ENCODE data around the gene ATP6V1C2. TPM values are rescaled to one million over a fixed set of nuclear protein-coding genes. Genes with fewer than 3 reads are reported as not detected.

The ATP6V1C2 gene
- total RNA-seq, 1 donor from 2014 or later, result 0.62 TPM

DNA sequence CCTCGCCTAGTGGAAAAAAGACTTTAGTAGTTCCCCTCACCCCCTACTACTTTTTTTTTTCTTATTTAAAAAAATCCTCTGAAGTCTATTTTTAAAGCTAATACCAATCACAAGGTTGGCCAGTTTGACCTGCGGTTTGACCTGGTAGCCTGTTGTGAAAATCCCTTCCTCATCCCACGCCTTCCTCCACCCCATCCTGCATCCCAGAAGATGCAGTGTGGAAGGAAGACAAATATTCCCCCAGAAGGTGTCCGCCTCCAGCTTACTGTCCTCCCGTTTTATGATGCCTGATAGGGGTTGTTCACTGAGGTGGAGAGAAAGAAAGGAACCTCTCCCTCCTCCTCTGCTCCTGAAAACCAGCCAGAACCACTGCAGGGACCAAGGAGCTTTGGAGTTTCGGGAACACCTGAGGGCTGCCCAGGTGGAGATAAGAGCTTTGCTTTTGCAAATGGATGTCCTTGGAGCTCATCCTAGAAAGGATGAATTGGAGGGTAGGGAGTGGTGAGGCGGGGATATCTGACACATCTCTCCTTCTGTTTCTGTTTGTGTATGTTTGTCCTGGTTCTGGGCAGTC lies 909 bp downstream of the ATP6V1C2 start:
- ATAC-seq (no peak), DNase-seq (ENCODE audit: low spot score) (no peak)
- intact Hi-C loops (cut with DNase I), result no loop called here

DNA sequence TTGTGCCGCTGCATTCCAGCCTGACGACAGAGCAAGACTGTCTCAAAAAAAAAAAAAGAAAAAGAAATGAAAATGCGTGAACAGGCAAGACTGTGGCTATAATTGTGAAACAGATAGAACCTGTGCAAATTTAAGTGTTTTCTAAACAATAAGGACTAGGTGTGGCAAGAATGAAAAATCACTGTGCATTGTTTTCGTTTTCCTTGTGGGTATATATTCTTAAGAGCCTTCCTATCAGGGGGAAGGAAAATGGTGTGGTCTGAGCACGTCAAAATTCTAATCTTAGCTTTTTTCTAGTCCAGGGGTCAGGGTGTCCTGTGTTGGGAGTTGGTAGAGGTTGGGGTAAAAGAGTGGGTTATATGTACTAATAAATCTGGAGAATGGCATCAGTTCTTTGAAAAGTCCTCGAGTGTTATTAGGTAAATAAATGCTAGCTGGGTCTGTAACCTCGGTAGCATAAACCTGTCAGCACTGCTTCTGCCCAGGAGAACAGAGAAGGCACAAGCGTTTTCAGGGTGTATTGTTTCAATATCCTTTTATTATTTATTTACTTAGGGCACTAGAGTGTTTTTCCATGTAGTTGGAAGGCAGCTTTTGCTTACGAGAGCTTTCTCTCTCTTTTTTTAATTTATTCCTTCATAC lies 11.6 kb downstream of the ATP6V1C2 start:
- intact Hi-C loops (cut with DNase I), result no loop called here
- ATAC-seq (no peak), DNase-seq (ENCODE audit: low spot score) (no peak)

DNA sequence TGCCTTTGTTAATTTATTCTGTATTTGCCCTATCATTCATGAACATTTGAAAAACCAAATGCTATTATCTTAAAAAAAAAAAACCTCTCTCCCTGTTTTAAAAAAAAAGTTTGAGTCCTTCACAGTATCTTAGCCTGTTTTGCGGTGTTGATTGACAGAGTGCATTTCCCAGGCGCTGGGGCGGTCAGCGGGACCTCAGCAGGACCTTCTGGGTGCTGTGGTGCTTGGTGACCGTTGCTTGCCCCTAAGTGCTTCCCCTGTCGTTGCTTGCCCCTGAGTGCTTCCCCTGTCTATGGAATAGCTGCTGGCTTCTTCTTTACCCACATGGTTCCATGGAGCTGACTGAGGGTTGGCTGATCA lies 12.1 kb downstream of the ATP6V1C2 start:
- intact Hi-C loops (cut with DNase I), result no loop called here
- no peak for ATAC-seq
- no peak for DNase-seq (ENCODE audit: low spot score)

DNA sequence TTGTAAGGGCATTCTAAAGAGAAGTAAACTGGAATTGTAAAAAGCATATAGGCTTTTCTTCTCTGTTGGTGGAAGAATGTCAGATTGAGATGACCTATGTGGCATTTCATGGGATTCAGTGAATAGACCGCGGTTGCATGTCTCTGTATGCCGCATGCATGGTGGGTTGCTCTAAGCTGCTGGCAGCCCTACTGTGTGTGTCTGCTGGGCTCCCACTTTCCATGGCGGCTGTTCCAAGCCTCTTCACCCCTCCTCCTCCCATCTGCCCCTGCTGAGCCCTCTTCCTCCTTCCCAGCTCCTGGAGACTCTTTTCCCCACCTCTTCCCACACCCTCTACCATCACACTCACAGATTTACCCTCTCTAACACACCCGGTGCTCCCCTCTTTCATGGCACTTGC lies 12.6 kb downstream of the ATP6V1C2 start:
- intact Hi-C loops (cut with DNase I), result no loop called here
- DNase-seq (ENCODE audit: low spot score), result no peak
- ATAC-seq, result no peak

DNA sequence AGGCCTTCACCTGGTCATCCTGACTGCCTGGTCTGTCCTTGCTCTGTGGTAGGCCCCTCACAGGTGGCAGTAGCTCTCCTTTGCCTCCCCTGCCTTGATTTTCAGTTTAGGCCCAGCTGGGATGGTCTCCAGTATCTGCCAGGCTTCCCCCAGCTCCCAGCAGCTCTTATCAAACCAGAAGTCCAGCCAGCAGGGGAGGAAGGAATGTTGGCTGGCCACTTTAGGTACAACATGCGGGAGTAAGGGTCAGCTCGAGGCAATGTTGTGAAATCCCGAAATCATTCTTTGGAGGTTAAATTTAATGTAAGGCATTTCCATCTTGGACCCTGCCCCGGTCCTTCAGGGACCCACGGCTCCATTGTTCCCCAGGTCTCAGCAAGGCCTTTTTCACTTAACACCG lies 16.8 kb downstream of the ATP6V1C2 start:
- intact Hi-C loops (cut with DNase I), result no loop called here
- no peak for ATAC-seq

DNA sequence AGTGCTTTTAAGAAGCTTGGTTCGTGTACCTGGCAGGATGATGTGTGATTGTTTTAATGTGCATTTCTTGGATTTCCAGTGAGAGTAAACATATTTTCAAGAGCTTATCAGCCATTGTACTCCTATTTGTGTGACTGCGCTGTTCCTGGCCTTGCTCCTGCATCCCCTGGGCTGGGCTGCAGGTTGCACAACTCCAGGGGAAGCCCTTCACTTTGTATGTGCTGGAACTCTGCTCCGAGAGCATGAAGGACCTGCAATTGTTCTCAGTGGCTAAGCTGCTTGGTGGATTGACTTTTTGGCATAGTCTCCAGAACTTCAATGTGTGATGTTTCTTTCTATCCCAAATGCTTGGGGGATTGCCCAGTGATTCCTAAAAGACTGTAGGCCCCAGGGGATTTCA lies 18.8 kb downstream of the ATP6V1C2 start:
- intact Hi-C loops (cut with DNase I), result no loop called here
- ATAC-seq (no peak), DNase-seq (ENCODE audit: low spot score) (no peak)

More for the DNA sequence above, 16.8 kb downstream of the ATP6V1C2 start:
- DNase-seq (ENCODE audit: low spot score), result no peak

DNA sequence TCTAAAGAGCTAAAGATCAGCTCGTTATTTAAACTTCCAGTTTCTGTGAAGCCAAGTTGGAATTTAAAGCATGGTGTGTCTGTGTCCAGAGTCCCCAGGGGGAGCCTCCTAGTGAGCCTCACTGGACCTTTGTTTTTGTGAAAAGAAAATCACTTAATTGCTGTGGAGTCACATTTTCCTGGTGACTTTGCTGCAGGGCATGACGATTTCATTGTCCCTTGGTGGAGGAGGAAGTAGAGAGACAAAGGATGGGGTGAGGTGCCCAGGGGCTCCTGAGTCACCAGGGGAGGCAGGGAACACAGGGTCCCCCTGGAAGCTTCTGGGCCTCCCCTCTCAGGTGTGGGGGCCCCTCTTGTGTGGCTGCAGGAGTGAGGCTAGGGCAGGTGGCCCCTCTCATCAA lies 19.7 kb downstream of the ATP6V1C2 start:
- no peak for DNase-seq (ENCODE audit: low spot score)
- no peak for ATAC-seq
- intact Hi-C loops (cut with DNase I), result no loop called here

DNA sequence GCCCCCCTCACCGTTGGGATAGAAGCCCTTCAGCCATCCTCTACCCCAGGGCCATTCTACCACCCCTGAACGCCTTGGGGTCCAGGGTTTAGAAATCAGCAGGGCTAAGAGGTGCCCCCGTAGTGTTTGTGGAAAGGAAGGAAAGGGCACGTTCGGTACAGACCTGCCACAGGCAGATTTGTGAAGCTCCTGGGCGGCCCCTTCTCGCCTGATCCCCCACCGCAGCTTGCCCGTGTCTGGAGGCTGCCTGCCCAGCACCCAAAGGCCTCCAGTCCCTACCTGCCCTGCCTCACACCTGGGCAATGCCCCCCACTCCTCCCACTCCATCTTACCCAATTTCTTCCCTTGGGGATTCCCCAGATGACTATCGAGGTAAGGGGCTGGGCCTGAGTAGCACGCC lies 21.2 kb downstream of the ATP6V1C2 start:
- DNase-seq (ENCODE audit: low spot score) (no peak), ATAC-seq (no peak)
- intact Hi-C loops (cut with DNase I), result no loop called here

DNA sequence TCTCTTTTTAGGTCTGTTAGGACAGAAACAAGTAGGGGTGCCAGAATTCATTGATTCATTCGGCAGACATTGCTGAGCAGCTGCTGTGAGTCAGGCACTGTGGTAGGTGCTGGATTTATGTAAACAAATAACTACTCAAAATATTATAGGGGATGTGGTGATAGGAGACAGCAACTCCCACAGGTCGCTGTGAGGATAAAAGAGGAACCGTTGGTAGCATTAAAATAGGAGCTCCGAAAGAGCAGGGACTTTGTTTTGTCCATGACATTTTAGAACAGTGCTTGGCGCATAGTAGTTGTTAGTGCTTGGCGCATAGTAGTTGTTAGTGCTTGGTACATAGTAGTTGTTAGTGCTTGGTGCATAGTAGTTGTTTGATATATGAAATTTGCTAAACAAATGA lies 29.2 kb downstream of the ATP6V1C2 start:
- ATAC-seq, result no peak
- intact Hi-C loops (cut with DNase I), result no loop called here
- DNase-seq (ENCODE audit: low spot score), result no peak

DNA sequence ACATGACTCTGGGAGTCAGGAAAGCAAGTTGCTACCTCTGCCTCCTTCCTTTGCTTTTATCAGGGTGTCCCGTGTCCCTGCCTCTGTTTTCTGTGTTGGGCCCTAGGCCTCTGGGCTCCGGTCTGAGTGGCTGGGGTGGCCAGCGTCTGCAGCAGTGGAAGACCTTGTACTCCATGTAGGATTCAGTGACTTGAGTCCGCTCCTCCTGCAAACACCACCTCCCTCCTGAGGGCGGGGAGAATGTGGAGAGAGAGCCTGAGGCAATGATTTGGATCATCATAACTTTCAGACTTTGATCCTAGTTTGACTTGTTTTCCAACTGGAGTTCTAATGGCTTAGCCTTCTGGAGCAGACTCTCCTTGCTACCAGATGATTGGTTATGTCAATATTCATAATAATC lies 30.8 kb downstream of the ATP6V1C2 start:
- DNase-seq (ENCODE audit: low spot score) (no peak), ATAC-seq (no peak)
- intact Hi-C loops (cut with DNase I), result no loop called here

DNA sequence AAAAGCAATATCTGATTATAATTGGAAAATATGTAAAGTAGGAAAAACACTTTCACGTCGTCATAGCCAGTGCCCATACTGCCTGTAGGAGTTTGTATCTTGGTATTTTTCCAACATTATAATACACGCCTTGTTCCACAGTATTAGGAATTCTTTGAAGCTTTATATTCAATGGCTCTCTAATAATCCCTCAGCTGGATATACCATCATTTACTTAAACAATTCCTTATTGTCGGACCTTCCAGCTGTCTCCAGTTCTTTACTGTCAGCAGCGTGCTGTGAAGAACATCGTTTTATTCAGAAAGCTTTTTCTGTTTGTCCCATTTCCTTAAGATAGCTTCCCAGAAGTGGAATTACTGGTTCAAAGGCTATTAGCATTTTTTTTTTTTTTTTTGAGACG lies 31.7 kb downstream of the ATP6V1C2 start:
- no peak for DNase-seq (ENCODE audit: low spot score)
- no peak for ATAC-seq
- intact Hi-C loops (cut with DNase I), result no loop called here

DNA sequence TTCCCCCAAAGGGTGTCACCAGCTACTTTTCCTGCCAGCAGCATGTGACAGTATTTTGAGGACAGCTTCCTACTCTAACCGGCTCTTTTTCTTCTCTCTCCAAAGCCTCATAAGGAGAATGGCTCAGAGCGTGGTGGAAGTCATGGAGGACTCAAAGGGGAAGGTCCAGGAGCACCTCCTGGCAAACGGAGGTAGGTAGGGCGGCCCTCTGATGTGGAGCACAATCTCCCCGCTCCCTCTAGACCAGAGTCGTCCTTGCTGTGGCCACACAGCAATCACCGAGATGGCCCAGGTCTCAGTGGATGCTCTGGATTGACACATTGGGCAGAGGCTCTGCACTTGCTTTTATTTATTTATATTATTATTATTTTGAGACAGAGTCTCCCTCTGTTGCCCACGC lies 32.4 kb downstream of the ATP6V1C2 start:
- DNase-seq (ENCODE audit: low spot score) (no peak), ATAC-seq (no peak)
- intact Hi-C loops (cut with DNase I), result no loop called here

DNA sequence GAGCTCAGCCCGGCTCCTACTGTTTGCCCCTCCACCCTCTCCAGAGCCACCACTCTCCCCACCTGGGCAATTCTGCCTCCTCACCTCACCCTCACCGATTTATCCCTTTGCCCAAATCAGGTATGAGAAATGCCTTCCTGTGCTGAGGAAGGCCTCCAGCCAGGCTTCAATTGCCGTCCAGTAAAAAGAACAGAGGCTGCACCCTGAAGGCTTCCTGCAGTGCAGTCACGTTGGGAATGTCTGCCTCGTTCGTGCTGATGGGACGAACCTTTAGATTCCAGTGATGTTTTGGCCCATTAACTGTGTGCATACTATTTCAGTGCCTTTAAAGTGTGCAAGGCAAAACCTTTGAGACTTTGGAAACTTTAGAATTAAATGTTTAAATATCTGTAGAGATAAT lies 34.2 kb downstream of the ATP6V1C2 start:
- ATAC-seq (no peak), DNase-seq (ENCODE audit: low spot score) (no peak)
- intact Hi-C loops (cut with DNase I), result no loop called here

DNA sequence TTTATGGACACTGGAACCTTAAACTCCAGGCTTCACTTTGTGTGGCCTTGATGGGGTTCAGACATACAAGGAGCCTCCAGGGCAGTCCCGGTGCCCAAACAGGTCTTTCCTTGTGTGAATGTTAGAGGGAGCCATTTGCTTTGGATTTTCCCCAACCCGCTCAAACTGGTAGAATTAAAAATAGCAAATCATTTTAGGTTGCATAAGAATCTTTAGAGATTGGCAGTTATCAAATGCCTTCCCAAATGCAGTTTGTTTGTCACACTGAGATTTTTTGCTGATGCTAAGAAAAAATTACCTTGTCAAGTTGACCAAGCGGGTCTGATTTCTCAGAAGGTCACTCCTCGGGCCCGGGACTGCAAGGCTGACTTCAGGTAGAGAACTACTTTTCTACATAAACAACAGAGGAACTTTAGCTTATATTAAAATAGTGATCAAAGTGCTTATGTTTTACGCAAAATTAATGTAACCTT lies 36.4 kb downstream of the ATP6V1C2 start:
- ATAC-seq, result no peak
- intact Hi-C loops (cut with DNase I), result no loop called here
- DNase-seq (ENCODE audit: low spot score), result no peak

DNA sequence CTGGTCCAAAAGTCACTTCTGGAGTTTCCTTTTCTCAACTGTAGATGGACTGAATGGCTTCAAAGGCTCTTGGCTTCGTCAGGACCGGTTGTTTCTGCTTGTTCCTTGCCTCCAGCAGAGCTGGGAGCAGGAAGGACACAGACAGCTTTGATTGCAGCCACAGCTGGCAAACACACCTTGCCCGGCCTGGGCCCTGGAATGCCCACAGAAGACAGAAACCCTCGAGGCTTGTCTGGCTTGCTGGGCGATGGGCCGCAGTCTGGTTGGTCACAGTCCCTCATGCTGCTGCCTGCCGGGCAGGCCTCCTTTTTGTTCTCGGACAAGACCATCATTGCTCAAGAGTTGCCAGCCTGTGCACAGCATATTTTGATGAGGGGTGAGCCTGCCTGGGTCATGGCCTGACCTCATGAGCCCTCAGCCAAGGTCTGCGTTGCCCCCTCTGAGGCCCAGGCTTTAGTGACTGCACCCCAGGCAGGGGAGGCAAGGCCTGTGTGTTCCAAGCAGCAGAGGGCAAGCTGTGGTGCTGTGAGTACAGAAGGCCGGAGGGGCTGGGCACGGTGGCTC lies 37.8 kb downstream of the ATP6V1C2 start:
- DNase-seq (ENCODE audit: low spot score) (no peak), ATAC-seq (no peak)
- intact Hi-C loops (cut with DNase I), result no loop called here

DNA sequence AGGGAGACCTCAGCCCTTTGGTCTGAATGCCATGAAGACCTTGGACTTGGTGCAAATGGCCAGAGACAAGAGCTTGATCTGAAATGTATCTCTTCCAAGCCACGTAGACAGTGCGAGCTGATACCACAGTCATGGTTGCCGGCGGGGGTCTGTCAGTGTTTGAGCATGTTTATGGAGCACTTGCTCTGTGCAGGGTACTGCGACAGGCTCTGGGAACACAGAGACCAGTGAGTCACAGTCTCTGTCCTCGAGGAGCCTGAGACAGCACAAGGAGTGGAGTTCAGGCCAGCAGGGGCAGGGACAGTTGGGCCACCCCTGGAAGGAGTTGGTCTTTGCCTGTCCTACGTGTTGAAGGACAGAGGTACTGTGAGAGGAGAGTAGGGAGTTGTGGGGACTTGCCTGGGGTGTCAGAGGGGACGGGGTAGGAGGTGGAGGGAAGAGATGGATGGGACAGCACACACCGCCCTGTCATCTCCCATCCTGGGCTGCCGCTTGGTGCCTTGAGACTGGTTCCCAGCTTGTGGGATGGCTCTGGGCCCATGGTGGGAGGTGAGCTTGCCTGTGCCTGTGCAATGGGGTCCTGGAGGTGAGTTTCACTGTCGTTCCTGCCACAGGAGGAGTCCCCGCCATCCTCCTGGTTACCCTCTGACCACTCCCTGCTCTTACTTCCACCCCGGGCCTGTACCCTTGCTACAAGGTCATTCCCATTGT lies 39.5 kb downstream of the ATP6V1C2 start:
- ATAC-seq (no peak), DNase-seq (ENCODE audit: low spot score) (no peak)
- intact Hi-C loops (cut with DNase I), result no loop called here

DNA sequence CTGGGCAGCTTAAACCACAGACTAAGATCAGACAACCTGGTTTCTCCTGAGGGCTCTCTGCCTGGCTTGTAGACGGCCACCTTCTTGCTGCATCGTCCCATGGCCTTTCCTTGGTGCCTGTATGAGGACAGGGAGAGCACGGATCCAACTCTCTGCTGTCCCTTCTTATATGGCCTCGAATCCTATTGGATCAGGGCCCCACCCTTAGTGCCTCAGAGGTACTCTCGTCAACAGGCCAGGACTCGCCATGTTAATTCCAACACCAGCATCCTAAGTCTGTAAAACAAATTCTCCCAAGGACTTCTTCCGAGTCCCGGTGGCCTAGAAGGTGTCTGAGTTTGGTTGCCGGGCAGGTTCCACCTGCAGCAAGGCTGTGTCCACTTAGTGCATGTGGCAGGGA lies 40.2 kb downstream of the ATP6V1C2 start:
- intact Hi-C loops (cut with DNase I), result no loop called here
- DNase-seq (ENCODE audit: low spot score) (no peak), ATAC-seq (no peak)

DNA sequence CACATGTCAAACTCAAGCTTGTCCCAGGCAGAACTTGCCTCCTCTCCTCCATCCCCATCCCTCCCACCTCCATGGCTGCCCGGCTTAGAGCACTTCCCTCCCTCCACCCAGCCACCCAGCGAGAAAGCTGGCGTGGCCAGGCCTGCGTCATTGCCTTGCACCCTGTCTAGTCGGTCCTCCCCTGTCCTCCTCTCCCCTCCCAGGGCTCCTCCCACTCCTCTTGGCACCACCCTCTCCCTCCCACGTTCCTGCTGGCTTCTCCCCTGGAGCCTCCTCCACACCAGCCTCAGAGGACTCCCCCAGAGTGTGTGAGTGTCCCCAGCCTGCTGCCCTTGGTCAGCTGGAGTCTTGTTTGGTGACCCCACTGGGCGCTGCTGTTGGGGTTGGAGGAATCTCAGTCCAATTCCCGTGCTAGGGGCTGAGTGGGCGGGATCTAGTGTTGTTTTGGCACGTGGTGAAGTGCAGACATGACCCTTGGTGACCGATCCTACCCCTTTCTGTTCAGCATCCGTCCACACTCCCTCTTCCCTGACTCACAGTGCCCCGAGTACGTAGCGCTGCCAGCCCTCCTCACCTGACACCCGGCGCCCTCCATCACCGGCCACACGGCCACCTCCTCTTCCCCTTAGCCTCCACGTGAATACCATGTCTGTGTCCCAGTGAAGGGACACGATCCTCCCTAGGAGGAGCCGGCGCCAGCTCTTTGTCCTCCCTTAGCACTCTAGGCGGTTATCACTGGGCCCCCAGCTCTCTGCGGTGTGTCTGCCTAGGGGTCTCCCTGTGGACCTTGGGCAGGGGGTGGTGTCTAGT lies 41.4 kb downstream of the ATP6V1C2 start:
- intact Hi-C loops (cut with DNase I), result no loop called here
- DNase-seq (ENCODE audit: low spot score) (no peak), ATAC-seq (no peak)

DNA sequence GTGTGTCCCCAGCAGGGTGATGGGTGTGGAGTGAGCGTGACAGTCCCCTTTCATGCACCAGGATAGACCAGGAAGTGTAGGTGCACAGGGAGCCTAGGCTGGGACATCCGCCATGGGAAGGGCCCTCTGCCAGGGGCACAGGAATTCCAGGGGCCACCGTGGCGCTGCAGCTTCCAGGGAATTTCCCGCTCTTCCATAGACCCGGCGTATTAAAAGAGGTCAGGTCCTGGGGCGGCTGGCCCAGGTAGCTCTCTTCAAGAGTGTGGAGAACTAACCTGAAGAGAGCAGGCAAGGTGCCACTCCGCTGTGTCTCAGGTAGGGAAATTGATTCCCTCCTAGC lies 42.0 kb downstream of the ATP6V1C2 start:
- no peak for ATAC-seq
- intact Hi-C loops (cut with DNase I), result no loop called here
- no peak for DNase-seq (ENCODE audit: low spot score)
